COR-L47 (cell line): Measurements from ENCODE around the gene SLC30A10.
A peak's percentile ranks its signal among the peaks of the same experiment; 100 is the strongest.
"Not testable (repeated sequence)": the region's sequence is repeated elsewhere in the genome, so short reads cannot be mapped to it uniquely, and the experiment has no call there.

Experiments
- DNase-seq: peaks from one replicate; lab custom pipeline; 2025; lab: John Stamatoyannopoulos, UW

The SLC30A10 gene

DNA sequence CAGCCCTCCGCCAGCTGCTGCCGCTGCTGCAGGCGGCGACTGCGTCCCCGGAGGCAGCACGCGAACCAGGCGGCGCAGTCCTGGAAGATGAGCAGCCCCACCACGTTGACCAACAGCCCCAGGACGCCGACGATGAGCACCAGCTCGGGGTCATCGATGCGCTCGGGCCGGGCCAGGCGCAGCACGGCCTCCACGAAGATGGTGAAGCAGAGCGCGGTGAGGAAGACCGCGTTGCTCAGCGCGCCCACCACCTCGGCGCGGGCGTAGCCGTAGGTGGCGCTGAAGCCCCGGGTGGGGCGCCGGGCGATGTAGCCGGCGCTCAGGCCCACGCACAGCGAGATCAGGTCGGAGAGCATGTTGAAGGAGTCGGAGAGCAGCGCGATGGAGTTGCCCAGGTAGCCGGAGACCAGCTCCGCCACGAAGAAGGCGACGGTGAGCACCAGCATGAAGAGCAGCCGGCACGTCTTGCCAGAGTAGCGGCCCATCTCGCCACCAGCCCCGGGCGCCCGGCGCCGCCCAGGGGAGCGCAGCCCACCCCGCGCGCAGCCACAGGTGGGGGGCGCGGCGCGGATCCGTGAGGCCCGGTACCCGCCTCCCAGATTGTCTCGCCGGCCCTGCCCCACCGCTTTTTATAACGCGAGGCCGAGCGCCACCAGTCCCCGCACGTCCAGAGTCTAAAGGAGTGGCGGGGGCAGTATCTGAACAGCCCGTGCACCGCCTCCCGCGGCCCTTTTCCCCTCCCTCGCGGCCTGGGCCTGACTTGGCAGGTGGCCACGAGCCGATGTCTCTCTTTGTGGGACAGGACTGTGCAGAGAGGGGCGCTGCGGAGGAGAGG, at the start of gene SLC30A10:
SLC30A10 (minus strand) TSS at position 602 of the 835 bp plus-strand sequence; CDS start at position 485, 117 bp downstream.
- DNase-seq = peak; percentile 36

DNA sequence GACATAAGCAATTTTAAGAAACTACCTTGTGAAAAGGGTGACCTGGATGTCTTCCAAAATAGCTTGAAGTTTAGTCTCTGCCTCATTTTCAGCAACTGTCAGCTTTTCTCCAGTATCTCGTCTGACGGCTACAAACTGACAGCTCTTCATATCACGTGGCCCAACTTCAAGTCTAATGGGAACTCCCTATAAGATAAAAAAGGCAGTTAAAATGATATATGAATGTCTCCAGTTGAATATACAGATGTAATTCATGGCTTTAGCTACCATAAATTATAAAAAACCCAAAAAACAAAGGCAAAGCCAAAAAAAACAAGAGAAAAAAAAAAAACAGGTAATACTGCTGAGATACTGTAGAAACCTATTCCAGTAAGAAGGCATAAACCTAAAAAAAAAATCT, 44.9 kb upstream of the SLC30A10 start:
- DNase-seq = no peak

DNA sequence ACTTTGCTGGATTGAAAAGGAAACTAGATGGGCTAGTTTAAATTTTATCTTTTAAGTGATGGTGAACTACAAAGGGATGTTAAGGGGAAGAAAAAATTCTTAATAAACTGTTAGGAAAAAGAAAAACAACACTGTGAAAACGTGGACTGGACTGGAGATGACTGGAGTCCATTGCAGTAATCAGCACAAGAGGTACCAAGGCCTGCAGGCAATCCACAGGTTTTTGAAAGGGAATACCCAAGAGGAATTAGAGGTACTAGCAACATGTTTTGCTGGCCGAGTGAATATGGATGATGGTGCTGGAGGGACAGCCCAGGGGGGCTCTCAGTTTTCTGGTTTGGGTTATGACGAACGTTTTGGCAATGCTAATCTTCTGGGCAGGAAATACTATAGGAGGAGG, 39.0 kb upstream of the SLC30A10 start:
- no peak for DNase-seq

DNA sequence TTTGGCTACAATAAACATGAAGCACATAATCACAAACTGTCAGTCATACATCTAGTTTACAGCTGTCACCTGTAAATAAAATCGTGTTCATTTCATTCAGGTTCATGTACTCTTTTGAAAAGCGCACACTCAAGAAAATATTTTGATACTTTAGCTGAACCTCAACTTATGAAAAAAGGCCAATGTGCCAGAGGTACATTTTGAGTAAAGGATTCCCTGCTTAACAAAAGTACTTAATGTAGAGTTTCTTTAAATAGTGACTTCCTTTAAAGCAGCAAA, 37.7 kb upstream of the SLC30A10 start:
- no peak for DNase-seq

DNA sequence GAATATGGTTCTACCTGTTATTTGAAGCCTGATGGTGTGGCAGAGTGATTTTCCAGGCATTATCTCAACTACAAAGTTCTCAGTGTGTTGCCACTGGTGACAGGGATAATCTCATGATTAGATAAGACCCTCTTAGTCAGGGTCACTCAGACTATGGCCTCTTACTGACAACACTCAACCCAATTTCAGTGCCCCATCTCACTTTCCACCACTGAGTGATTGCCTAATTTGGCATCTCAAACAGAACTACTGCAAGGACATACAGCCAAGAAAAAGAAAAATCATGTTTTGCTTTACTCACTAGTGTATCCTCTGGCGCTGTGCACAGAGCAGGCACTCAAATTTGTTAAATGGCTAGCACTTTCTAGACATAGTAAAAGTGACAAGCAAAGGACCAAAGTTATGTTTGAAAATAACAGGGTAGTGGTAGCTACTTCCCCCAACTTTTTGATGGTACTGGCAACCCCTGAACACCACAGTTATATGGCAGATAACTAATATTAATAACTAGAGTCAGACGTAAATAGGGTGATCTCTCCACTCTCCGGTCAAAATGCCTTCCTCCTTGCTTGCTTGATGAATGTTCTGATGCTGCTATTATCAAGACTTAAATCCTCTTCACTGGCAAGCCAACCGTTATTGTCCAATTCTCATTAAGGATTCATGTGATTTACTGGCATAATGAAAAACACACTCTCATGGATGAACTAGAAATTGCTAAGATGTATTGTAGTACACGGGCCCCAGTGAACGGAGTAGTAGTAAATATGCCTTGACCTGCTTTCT, 37.1 kb upstream of the SLC30A10 start:
- no peak for DNase-seq

DNA sequence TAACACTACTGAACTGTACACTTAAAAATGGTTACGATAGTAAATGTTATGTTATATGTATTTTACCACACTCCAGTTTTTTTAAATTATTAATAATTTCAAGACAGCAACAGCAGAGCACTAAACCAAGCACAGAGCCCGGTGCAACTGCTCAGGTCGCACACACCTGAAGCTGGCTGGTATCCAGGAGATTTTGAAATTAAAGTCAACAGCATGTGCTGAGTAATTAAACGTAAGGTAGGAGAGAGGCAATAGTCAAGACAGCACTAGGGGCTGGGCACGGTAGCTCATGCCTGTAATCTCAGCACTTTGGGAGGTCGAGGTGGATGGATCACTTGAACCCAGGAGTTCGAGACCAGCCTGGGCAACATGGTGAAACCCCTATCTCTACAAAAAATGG, 35.1 kb upstream of the SLC30A10 start:
- DNase-seq = no peak

DNA sequence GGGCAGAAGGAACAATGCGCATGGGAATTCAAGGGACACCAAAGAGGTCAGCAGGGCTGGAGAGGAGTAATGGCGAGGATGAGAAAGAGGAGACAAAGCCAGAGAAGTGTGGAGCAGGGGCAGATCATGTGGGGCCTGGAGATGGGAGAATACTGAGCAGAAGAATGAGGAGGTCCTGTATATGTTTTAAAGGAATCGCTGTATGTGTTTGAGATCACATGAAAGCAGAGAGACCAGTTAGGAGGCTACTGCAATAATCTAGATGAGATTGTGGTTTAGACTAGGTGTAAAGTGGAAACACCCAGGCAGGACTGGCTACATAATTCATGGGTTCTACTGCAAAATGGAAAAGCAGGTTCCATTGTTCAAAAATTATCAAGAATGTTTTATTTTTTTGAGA, 33.3 kb upstream of the SLC30A10 start:
- no peak for DNase-seq

DNA sequence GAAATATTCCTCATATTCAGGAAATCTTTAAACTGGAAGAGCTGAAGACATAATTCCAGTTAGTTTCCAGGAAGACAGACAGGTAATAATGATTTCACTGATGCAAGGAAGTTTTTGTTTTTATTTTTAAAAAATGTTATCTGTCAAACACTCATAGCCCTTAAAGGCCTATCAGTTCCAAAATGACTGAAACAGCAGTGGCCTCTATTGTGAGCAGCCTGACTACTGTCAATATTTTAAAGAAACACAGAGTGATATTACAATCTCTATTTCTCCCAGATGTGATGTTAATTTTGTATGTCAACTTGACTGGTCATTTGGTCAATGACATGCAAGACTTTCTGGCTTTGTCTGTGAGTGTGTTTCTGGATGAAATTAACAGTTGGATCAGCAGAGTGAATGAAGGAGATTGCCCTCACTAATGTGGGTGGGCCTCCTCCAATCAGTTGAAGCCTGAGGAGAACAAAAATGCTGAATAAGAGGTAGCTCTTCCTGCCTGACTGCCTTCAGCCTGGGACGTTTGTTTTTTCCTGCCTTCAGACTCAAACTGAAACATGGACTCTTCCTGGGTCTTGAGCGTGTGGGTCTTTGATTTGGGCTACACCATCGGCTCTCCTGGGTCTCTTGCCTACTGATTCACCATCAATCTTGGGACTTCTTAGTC, 31.3 kb upstream of the SLC30A10 start:
- no peak for DNase-seq

DNA sequence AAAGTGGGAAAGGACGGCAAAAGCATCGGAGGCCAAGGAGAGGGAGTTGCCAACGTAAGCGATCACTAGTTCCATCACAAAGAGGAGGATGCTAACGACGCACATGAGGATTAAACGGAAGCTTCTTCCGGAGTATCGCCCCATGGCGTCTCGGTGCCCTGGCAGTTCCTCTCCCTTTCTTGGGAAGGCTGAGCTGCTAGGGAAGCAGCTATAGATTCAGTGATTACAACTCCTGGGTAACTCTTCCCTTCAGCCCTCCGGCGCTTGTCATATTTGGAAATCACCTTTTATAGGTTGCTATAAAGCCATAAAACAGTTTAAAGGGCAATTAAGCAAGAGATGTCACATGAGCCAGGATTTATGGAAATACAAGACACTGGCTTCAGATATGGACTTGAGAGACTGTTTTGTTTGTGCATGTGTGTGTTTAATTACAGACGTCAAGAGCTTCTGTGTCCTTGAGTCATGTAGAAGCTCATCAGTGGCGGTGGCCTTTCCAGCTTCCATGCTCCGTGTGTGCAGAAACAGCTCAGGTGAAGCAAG, 30.6 kb upstream of the SLC30A10 start:
- DNase-seq = no peak

DNA sequence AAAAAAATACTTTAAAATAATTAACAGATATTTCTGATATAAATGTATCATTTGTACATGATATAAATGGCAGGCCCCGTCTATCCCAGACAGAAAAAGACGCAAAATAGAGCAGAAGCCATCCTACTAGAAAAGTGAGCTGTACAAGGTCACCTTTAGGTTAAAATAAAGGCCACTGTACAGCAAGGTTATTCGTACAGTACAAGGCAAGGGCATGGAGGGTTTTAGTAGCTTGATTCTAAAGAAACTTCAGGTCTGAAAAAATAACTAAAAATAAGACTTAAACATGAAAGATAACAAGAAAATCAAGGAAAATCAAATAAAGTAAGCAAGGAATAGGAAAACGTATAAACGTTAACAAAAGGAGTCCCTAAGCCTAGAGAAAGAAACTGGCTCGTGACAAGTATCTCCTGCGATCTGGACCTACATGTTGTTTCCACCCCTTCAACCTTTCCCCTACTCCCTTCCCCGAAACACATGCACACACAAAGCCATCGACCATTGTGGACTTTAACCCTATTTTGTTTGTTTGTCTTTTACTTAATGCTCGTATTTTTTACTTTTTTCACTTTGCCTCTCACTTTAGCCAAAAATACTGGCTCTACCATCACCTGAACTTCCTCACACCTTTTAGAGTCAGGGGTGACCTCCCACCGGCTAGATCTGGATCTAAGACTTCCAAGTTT, 26.5 kb upstream of the SLC30A10 start:
- DNase-seq = no peak

DNA sequence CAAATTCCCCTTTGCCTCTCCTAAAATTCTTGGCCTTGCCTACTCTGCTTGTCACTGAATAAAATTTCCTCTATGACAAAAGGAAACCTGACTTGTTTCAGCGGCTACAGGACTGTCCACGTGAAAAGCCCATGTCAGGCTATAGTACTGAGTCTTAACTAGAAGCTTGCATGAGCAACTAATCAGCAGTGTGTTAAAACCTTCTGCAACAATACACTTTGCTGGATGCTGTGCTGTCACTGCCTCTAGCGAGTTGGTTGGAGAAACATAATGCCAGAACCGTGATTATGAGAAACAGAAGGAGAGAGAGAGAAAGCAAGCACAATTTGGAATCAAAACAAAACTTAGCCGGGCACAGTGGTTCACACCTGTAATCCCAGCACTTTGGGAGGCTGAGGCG, 25.7 kb upstream of the SLC30A10 start:
- no peak for DNase-seq

DNA sequence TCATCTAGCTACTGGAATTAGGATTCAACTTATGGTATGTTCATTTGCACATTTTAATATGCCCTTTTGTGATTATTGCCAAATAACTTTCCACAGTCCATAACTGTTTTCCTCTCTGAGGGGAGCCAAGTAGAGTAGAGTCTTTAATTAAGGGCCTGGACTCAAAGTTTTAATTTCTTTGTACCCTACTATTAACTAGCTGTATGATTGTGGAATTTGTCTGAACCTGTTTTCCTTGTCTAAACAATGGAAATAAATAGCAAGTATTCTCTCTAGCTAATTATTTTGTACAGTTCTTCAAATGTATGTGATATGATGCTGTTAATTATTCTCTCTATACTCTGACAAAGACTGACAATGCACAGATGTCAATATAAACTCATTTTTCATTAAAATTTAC, 24.0 kb upstream of the SLC30A10 start:
- DNase-seq = no peak

DNA sequence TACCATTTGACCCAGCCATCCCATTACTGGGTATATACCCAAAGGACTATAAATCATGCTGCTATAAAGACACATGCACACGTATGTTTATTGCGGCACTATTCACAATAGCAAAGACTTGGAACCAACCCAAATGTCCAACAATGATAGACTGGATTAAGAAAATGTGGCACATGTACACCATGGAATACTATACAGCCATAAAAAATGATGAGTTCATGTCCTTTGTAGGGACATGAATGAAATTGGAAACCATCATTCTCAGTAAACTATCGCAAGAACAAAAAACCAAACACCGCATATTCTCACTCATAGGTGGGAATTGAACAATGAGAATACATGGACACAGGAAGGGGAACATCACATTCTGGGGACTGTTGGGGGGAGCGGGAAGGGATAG, 20.9 kb upstream of the SLC30A10 start:
- not testable (repeated sequence) for DNase-seq

DNA sequence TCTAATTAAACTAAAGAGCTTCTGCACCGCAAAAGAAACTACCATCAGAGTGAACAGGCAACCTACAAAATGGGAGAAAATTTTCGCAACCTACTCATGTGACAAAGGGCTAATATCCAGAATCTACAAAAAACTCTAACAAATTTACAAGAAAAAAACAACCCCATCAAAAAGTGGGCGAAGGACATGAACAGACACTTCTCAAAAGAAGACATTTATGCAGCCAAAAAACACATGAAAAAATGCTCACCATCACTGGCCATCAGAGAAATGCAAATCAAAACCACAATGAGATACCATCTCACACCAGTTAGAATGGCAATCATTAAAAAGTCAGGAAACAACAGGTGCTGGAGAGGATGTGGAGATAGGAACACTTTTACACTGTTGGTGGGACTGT, 20.4 kb upstream of the SLC30A10 start:
- not testable (repeated sequence) for DNase-seq

DNA sequence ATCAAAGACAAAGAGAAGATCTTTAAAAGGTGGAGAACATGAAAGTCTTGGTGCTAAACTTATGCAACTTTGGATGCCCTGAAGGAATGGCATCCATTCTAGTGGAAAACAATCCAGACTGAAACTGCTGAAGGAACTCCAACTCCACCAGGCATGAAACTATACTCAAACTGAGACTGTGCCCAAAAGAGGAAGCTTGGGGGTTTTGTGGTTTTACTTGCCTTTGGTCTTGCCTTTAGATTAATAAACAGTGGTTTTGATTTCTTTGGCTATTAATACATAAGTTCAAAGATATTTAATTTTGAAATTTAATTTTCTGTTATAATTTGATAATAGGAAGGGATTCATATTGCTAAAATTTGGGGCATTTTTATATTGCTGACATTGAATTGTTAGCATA, 17.4 kb upstream of the SLC30A10 start:
- no peak for DNase-seq

DNA sequence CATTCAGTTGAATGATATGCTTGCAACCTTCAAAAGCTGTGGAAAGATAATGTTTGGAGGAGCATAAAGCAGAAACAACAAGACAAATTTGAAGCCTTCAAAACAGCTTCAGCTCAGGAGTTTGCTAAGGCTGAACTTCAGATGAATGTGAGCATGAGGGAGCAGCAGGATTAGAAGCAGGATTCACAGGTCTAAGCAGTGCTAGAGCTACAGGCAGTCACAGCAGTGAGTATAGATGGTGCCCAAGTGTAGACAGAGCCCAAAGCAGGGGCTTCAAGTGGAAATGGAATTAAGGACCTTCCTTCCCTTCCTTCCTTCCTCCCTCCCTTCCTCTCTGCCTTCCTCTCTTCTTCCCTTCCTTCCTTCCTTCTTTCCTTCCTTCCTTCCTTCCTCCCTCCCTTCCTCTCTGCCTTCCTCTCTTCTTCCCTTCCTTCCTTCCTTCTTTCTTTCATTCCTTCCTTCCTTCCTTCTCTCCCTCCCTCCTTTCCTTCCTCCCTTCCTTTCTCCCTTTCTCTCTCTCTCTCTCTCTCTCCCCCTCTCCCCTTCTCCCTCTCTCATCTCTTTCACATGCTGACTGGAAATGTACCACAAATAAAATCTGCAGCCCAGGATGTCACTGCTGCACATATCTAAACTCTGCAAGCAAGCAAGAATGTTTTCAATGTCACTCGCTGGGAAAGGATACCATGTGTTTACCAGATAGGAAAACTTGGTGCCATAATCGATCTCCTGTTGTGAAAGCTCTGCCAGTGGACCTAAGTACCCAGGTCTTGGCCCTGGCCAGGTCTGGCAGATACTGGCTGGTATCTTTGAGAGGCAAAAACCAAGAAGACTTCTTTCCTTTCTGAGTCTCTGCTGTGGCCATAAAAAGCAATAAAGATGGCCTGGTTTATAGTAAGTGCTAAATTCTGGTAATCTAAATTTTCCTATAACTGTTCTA, 13.1 kb upstream of the SLC30A10 start:
- DNase-seq = no peak

DNA sequence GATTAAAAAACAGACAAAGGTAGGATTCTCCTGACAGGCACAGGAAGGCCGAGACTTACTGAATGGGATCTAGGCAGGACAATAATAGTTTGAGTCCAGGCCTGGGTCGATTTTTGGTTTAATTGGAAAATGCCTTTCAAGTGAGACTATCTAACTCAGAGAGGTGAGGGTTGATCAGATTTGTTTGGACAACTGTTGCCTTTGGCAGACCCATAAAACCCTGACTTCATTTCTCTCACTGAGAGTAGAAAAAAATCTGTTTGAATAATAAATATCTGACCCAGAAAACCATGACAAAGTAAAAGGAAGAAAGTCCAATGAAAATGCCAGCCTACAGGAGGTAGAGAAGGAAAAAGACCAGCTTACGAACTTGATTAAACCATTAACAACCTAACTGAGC, 12.3 kb upstream of the SLC30A10 start:
- DNase-seq = no peak

DNA sequence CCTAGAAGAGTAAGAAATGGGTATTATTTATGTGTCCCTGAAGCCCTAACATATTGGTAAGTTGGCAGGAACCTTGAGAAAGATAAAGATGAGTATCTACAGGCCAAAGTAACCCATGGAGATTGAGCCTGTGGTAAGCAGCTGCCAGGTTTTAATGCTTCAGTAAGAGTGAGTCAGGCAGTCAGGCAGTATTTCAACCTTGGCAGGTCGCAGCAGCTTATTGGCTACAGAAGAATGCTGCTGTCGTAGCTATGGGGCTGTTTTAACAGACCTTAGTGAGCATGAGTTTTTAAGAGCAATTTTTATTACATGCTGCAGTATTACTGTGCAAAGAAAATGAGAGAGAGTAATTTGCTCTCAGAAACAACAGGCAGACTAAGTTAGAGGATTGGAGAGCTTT, 10.3 kb upstream of the SLC30A10 start:
- DNase-seq = no peak

DNA sequence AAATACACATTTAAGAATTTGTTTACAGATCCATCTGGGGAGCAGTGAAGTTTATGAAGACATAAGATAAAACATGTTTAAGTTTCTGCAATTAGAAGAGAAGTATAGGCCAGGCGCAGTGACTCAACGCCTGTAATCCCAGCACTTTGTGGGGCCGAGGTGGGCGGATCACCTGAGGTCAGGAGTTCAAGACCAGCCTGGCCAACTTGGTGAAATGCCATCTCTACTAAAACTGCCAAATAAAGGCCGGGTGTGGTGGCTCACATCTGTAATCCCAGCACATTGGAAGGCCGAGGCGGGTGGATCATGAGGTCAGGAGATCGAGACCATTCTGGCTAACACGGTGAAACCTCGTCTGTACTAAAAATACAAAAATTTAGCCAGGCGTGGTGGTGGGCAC, 5.4 kb upstream of the SLC30A10 start:
- DNase-seq = not testable (repeated sequence)

DNA sequence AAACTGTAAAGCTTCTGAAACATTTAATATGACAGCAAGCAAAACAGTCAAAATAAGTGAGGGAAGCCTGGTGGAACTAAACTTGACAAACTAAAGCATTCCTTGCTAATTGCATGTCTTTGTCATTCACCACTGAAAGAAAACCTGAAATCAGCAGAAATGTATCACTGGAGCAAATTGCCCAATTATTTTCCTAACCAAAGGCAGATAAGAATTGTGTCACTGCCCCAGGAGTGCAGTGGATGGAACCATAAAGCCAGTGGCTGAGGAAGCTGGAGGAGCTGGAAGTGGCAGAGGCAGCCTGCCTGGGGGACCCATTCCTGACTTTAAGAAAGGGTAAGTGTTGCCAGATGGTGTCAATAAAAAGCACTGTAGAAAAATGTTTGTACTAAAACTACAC, 2.7 kb upstream of the SLC30A10 start:
- DNase-seq = no peak

DNA sequence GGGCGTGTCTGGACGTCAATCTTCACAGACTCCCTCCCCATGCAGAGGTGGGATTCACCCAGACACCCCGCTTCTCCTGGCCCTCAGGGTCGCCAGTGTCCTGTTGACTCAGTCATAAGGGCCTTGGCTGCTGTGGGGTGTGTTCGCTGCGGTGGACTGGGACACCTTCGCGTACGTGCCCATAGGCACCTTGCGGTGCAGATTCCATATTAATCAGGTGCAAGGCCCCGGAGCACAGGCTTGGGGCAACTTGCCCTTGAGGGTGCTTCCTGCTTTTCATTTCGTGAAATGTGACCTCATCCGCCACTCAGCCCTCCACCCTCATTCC, 398 bp upstream of the SLC30A10 start:
- DNase-seq = no peak
